ENCODE results near the gene GRAMD1C.

The GRAMD1C gene

DNA sequence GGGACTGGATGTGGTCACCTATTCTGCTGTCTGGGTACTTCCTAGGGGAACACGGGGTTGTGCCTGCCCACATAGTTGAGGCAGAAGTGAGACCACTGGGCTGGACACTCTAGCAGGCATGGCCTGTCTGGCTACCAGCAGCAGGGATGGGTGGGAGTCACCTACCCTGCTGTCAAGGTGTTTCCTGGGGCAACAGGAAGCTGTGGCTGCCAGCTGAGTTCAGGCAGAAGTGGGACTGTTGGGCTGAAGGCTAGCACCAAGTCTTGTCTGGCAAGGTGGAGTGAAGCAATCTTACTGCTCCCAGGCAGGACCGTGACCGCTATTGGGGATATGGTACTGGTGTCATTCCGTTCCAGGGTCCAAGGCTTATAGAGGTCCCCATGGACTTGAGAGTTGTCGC lies 89.0 kb downstream of the GRAMD1C start:
- no peaks in the 10 kb centered on the region for H3K27me3 ChIP-seq (replicated peaks)
- H3K36me3 ChIP-seq (replicated peaks), result no peaks in the 10 kb centered on the region
- no peak overlapping the region for H3K27ac ChIP-seq
- in situ Hi-C loops (cut with HindIII; ENCODE audit: low pct_ligation_motif_present, low sequenced_read_pairs), result no loop called here
- TF ChIP-seq, protein P1, sequence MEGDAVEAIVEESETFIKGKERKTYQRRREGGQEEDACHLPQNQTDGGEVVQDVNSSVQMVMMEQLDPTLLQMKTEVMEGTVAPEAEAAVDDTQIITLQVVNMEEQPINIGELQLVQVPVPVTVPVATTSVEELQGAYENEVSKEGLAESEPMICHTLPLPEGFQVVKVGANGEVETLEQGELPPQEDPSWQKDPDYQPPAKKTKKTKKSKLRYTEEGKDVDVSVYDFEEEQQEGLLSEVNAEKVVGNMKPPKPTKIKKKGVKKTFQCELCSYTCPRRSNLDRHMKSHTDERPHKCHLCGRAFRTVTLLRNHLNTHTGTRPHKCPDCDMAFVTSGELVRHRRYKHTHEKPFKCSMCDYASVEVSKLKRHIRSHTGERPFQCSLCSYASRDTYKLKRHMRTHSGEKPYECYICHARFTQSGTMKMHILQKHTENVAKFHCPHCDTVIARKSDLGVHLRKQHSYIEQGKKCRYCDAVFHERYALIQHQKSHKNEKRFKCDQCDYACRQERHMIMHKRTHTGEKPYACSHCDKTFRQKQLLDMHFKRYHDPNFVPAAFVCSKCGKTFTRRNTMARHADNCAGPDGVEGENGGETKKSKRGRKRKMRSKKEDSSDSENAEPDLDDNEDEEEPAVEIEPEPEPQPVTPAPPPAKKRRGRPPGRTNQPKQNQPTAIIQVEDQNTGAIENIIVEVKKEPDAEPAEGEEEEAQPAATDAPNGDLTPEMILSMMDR (IDR thresholded peaks at IDR 0.05; ENCODE audit: low read depth, low read length, missing control alignments), result no peak
- no peak for DNase-seq
- no peak overlapping the region for H3K4me3 ChIP-seq (ENCODE audit: low read depth, low read length)

DNA sequence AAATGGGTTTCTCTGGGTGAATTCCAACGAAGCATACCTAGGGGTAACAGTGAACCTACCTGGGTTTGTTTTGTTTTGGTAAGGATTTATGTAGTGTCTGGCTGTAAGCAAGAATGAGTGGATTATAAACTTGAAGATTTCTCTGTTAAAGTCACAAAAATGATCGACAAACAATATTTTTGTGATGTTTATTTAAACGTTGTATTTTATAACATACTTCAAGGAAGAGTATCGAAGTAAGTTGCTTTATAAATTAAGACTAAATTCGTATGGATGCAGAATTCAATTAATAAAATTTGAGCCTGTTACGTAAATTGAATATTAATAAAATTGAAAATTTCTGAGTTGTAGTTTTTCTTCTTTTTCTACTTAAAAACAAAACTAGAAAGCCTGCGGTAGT lies 108.2 kb downstream of the GRAMD1C start:
- Histone ChIP-seq H3K4me3 (ENCODE audit: low read depth, low read length) (peak overlapping the region; percentile 64), H3K27me3 (replicated peaks) (peaks cover 11% of the 10 kb centered on the region), H3K27ac (no peak overlapping the region), H3K36me3 (replicated peaks) (no peaks in the 10 kb centered on the region)
- no peak for DNase-seq
- in situ Hi-C loops (cut with HindIII; ENCODE audit: low pct_ligation_motif_present, low sequenced_read_pairs), result no loop called here
- TF ChIP-seq, protein P1 (IDR thresholded peaks at IDR 0.05; ENCODE audit: low read depth, low read length, missing control alignments), result no peak

DNA sequence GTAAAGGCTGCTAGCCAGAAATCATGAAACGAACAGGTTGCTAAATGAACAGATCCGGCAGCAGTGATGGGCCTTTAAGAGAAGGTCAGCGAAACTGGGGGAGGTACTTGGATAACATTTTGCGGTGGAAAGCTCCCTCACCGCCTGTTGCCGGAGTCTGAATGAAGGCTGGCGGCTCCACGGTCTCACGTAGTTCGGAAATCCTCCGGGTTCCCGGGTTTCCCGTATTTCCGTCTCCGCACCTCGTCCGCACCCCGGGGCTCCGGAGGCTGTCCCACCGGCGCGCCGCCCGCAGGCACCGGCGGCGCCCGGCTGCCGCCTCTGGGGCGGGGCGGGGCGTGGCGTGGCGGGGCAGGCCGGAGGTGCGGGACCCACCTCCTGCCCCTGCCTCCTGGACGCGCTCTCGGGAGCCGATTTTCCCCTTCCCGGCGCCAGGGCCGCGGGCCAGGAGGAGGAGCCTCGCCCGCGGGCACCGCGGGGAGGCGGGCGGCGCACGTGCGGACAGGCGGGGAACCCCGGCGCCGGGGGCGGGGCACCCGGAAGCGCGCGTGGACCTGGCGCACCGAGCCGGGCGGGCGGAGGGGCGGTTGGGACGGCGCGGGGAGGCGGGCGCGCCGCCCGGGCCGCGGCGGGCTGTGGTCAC lies 108.9 kb downstream of the GRAMD1C start, which contains the start of gene ZDHHC23:
Gene ZDHHC23 (plus strand): TSS at position 642 of the 643 bp plus-strand sequence. CDS start 790 bp downstream, outside the sequence.
- in situ Hi-C loops (cut with HindIII; ENCODE audit: low pct_ligation_motif_present, low sequenced_read_pairs), result no loop called here
- Histone ChIP-seq H3K36me3 (replicated peaks) (no peaks in the 10 kb centered on the region), H3K4me3 (ENCODE audit: low read depth, low read length) (peak within 1 kb of the TSS; percentile 64), H3K27ac (no peak within 1 kb of the TSS), H3K27me3 (replicated peaks) (peaks cover 11% of the 10 kb centered on the region)
- TF ChIP-seq, protein P1 (IDR thresholded peaks at IDR 0.05; ENCODE audit: low read depth, low read length, missing control alignments), result no peak
- peak; percentile 20 for DNase-seq

DNA sequence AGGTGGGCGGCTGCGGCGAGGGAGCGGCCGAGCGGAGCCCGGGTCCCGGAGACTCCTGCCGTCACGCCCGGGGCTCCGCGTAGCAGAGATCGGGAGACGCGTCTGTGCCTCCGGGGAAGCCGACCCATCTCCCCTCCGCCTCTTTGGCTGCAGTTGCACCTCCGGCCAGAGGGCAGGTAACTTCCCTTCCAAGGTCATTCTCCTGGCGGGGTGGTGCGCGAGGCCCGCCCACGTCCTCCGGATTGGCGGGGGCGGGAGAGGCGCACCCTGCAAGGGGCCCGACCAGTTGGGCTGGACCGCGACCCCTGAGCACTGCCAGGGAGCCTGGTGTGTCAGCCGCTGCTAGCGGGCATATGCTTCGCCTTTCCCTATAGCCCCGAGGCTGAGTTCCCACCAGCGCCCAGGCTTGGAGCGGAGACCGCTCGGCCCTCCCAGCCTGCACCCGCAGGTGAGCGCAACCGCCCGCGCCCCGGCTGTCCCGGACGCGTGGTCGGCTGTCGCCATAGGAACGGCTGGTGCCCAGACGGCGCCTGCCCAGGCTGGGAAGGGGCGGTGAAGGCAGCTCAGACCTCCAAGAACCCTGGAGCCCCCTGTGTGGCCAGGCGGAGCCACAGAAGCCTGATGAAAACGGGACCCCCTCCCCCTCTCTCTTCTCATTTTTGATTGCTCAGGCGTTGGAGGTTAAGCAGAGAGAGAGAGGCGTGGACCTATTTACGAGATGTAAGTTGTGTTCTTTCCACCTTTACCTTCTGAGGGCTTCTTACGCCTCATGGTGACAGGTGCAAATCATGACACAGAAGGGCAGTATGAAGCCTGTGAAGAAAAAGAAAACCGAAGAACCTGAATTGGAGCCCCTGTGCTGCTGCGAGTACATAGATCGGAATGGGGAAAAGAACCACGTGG lies 109.7 kb downstream of the GRAMD1C start:
- TF ChIP-seq, protein P1 (IDR thresholded peaks at IDR 0.05; ENCODE audit: low read depth, low read length, missing control alignments), result no peak
- no peaks in the 10 kb centered on the region for H3K36me3 ChIP-seq (replicated peaks)
- in situ Hi-C loops (cut with HindIII; ENCODE audit: low pct_ligation_motif_present, low sequenced_read_pairs), result no loop called here
- peaks cover 11% of the 10 kb centered on the region for H3K27me3 ChIP-seq (replicated peaks)
- no peak overlapping the region for H3K27ac ChIP-seq
- peak overlapping the region; percentile 64 for H3K4me3 ChIP-seq (ENCODE audit: low read depth, low read length)
- DNase-seq, result no peak

DNA sequence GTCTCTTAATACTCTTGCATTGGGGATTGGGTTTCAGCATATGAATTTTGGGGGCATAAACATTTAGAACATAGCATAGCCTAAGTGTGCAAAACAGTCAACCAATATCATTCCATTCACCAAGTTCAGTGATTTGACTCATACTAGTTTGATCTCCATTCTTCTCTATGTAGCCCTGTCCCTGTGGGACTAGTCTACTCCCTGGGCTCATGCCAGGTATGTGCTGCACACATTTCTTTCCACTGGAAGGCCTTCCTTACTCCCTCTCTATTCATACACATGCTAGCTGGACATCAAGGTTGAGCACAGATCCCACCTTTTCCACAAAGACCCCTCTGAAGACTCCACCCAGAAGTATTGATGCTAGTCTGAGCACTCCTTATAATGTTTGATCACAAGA lies 114.3 kb downstream of the GRAMD1C start:
- Histone ChIP-seq H3K27me3 (replicated peaks) (peaks cover 11% of the 10 kb centered on the region), H3K4me3 (ENCODE audit: low read depth, low read length) (no peak overlapping the region), H3K36me3 (replicated peaks) (no peaks in the 10 kb centered on the region), H3K27ac (no peak overlapping the region)
- no peak for DNase-seq
- TF ChIP-seq, protein P1 (IDR thresholded peaks at IDR 0.05; ENCODE audit: low read depth, low read length, missing control alignments), result no peak
- in situ Hi-C loops (cut with HindIII; ENCODE audit: low pct_ligation_motif_present, low sequenced_read_pairs), result no loop called here
